ENCODE results near the gene CALD1. TPM values are rescaled to one million over a fixed set of nuclear protein-coding genes. Genes with fewer than 3 reads are reported as not detected.
A peak's percentile ranks its signal among the peaks of the same experiment; 100 is the strongest.

CALD1 gene
- total RNA-seq, 1 donor from 2014 or later = 118 TPM

- Mint-ChIP-seq H3K27ac (no peak overlapping the region), H3K4me3 (no peak overlapping the region), H3K36me3 (no peaks in the 10 kb centered on the region), H3K27me3 (ENCODE audit: insufficient read depth, low read depth) (no peaks in the 10 kb centered on the region), H3K9me3 (no peaks in the 10 kb centered on the region), H3K4me1 (peaks cover 9% of the 10 kb centered on the region)
- Histone ChIP-seq H3K9ac (no peak overlapping the region), H3K79me2 (ENCODE audit: low read depth) (no peaks in the 10 kb centered on the region), H3K27me3 (no peaks in the 10 kb centered on the region), H3F3A (ENCODE audit: low read depth) (no peaks in the 10 kb centered on the region), H3K4me1 (no peaks in the 10 kb centered on the region), H2AFZ (replicated peaks) (no peak overlapping the region), H3K4me2 (no peak overlapping the region), H3K9me3 (ENCODE audit: low read depth) (no peaks in the 10 kb centered on the region), H3K27ac (no peak overlapping the region), H3K4me3 (no peak overlapping the region), H4K20me1 (ENCODE audit: low read depth) (no peaks in the 10 kb centered on the region), H3K36me3 (no peaks in the 10 kb centered on the region)
- TF ChIP-seq EZH2phosphoT487 (IDR thresholded peaks at IDR 0.05) = no peak
- TF ChIP-seq EZH2 (IDR thresholded peaks at IDR 0.05) = no peak
- TF ChIP-seq CTCF (IDR thresholded peaks at IDR 0.05) = no peak
- DNase-seq (ENCODE audit: low spot score) = no peak
Observed at GRCh38 chr7:134875867-134876266, 96.4 kb downstream of the CALD1 start.

GRCh38 chr7:134878746-134879357, 99.4 kb downstream of the CALD1 start:
- peaks cover 13% of the 10 kb centered on the region for H3K4me1 Mint-ChIP-seq
- Histone ChIP-seq H2AFZ (replicated peaks) (no peak overlapping the region), H3K9ac (no peak overlapping the region), H4K20me1 (ENCODE audit: low read depth) (no peaks in the 10 kb centered on the region), H3F3A (ENCODE audit: low read depth) (no peaks in the 10 kb centered on the region), H3K4me1 (no peaks in the 10 kb centered on the region), H3K4me3 (no peak overlapping the region), H3K4me2 (no peak overlapping the region), H3K9me3 (ENCODE audit: low read depth) (no peaks in the 10 kb centered on the region), H3K27me3 (no peaks in the 10 kb centered on the region), H3K79me2 (ENCODE audit: low read depth) (no peaks in the 10 kb centered on the region), H3K27ac (no peak overlapping the region), H3K36me3 (no peaks in the 10 kb centered on the region)
- H3K9me3 Mint-ChIP-seq = no peaks in the 10 kb centered on the region
- H3K4me3 Mint-ChIP-seq = no peak overlapping the region
- TF ChIP-seq CTCF (IDR thresholded peaks at IDR 0.05) (no peak), EZH2phosphoT487 (IDR thresholded peaks at IDR 0.05) (no peak), EZH2 (IDR thresholded peaks at IDR 0.05) (no peak)
- no peak for DNase-seq (ENCODE audit: low spot score)
- H3K27me3 Mint-ChIP-seq (ENCODE audit: insufficient read depth, low read depth) = no peaks in the 10 kb centered on the region
- no peaks in the 10 kb centered on the region for H3K36me3 Mint-ChIP-seq
- no peak overlapping the region for H3K27ac Mint-ChIP-seq

- TF ChIP-seq EZH2phosphoT487 (IDR thresholded peaks at IDR 0.05) = no peak
- TF ChIP-seq CTCF (IDR thresholded peaks at IDR 0.05) = no peak
- TF ChIP-seq EZH2 (IDR thresholded peaks at IDR 0.05) = no peak
- no peak overlapping the region for H3K9ac ChIP-seq
- no peak overlapping the region for H2AFZ ChIP-seq (replicated peaks)
- no peaks in the 10 kb centered on the region for H3K27me3 ChIP-seq
- H3K4me1 ChIP-seq = no peaks in the 10 kb centered on the region
- Mint-ChIP-seq H3K4me1 (peaks cover 13% of the 10 kb centered on the region), H3K9me3 (no peaks in the 10 kb centered on the region), H3K27ac (peak overlapping the region; percentile 18), H3K4me3 (no peak overlapping the region), H3K36me3 (no peaks in the 10 kb centered on the region), H3K27me3 (ENCODE audit: insufficient read depth, low read depth) (no peaks in the 10 kb centered on the region)
- H3K9me3 ChIP-seq (ENCODE audit: low read depth) = no peaks in the 10 kb centered on the region
- no peak overlapping the region for H3K4me2 ChIP-seq
- H3K36me3 ChIP-seq = no peaks in the 10 kb centered on the region
- no peaks in the 10 kb centered on the region for H4K20me1 ChIP-seq (ENCODE audit: low read depth)
- H3K79me2 ChIP-seq (ENCODE audit: low read depth) = no peaks in the 10 kb centered on the region
- H3K27ac ChIP-seq = no peak overlapping the region
- no peak overlapping the region for H3K4me3 ChIP-seq
- no peaks in the 10 kb centered on the region for H3F3A ChIP-seq (ENCODE audit: low read depth)
- DNase-seq (ENCODE audit: low spot score) = no peak
Observed at GRCh38 chr7:134879815-134880475, 100.5 kb downstream of the CALD1 start.

All from neural progenitor cell (in vitro differentiated cells).